NT2/D1 (cell line): Measurements from ENCODE around the gene HSPA1B.

Experiments
- SUZ12 ChIP-seq: IDR thresholded peaks from 2 replicates; pipeline ENCODE4 v1.6.1; 2011; ENCODE audit not compliant: insufficient read length, insufficient read depth; ENCODE audit errors: extremely low read depth
- YY1 ChIP-seq: IDR thresholded peaks from 2 replicates; pipeline ENCODE4 v1.6.1; 2011; ENCODE audit not compliant: insufficient read length, insufficient read depth
- ZNF274 ChIP-seq: IDR thresholded peaks from 2 replicates; pipeline ENCODE4 v1.6.1; 2011; ENCODE audit warnings: mild to moderate bottlenecking, low read depth, low read length

GRCh38 chr6:31870385-31870921, 42.9 kb downstream of the HSPA1B start:
- TF ChIP-seq ZNF274 (no peak), YY1 (no peak), SUZ12 (no peak)
